HEK293 (cell line): ENCODE data around the gene MTRF1L.

Source experiments
- CTCF ChIA-PET: fragments of 350-600 bp; formaldehyde crosslinking; extraction: SDS; loops from one replicate; lab custom pipeline; 2021; ENCODE audit warnings: antibody characterized with exemption; lab: Yijun Ruan, JAX
- POLR2A ChIA-PET: fragments of 300-600 bp; formaldehyde crosslinking; extraction: SDS; loops from one replicate; lab custom pipeline; 2020; ENCODE audit warnings: antibody characterized with exemption, inconsistent platforms; lab: Yijun Ruan, JAX
- H3K27ac ChIP-seq: fragments of 200-500 bp; sonication (Bioruptor generic); 2 replicates; pipeline ENCODE4 v1.5.1; 2014; ENCODE audit warnings: low read depth, low read length, control low read depth, inconsistent platforms; ENCODE audit errors: extremely low read depth
- H3K36me3 ChIP-seq, 2 experiments: fragments of 200-500 bp in 1 of 2; sonication (Bioruptor generic) in 1 of 2; 1 replicate in 1 of 2; 2 replicates in 1 of 2; pipeline ENCODE4 v1.5.1; 2014 to 2017; ENCODE audit warnings: inconsistent platforms in 2 of 2, low read length in 2 of 2; ENCODE audit not compliant: control insufficient read depth in 2 of 2, insufficient read depth in 1 of 2
- H3K4me1 ChIP-seq: fragments of 200-500 bp; sonication (Bioruptor generic); 2 replicates; pipeline ENCODE4 v1.5.1; 2014; ENCODE audit warnings: mild to moderate bottlenecking, low read length, inconsistent platforms; ENCODE audit not compliant: control insufficient read depth, insufficient read depth
- H3K4me3 ChIP-seq: 2 replicates; pipeline ENCODE4 v1.5.1; 2011; ENCODE audit warnings: low read depth, mild to moderate bottlenecking, control low read depth, low read length, moderate library complexity
- H3K9me3 ChIP-seq: fragments of 200-500 bp; sonication (Bioruptor generic); 2 replicates; pipeline ENCODE4 v1.5.1; 2014; ENCODE audit warnings: low read depth, low read length, inconsistent platforms; ENCODE audit not compliant: control insufficient read depth, insufficient read depth
- HOXD13 ChIP-seq: sonication (generic); formaldehyde crosslinking; IDR thresholded peaks from 2 replicates; pipeline ENCODE4 v1.8.0; 2022; ENCODE audit warnings: missing genetic modification reagents, borderline replicate concordance
- KLF10 ChIP-seq: fragments of 450-650 bp; IDR thresholded peaks from 2 replicates; pipeline ENCODE4 v1.5.1; 2018; ENCODE audit warnings: missing biosample characterization, mild to moderate bottlenecking, missing genetic modification characterization
- KLF7 ChIP-seq: fragments of 450-650 bp; formaldehyde crosslinking; IDR thresholded peaks from 2 replicates; pipeline ENCODE4 v1.5.1; 2016; ENCODE audit warnings: missing biosample characterization, missing genetic modification characterization, borderline replicate concordance
- YY2 ChIP-seq: fragments of 450-650 bp; formaldehyde crosslinking; IDR thresholded peaks from 2 replicates; pipeline ENCODE4 v1.5.1; 2016; ENCODE audit warnings: missing biosample characterization, missing genetic modification characterization
- ZEB2 ChIP-seq: fragments of 450-650 bp; formaldehyde crosslinking; IDR thresholded peaks from 2 replicates; pipeline ENCODE4 v1.5.1; 2016; ENCODE audit warnings: missing biosample characterization, missing genetic modification characterization
- ZFP41 ChIP-seq: fragments of 450-650 bp; formaldehyde crosslinking; IDR thresholded peaks from 2 replicates; pipeline ENCODE4 v1.5.1; 2016; ENCODE audit warnings: missing biosample characterization, missing genetic modification characterization, borderline replicate concordance
- ZNF10 ChIP-seq: fragments of 450-650 bp; formaldehyde crosslinking; IDR thresholded peaks from 2 replicates; pipeline ENCODE4 v1.5.1; 2017; ENCODE audit warnings: missing biosample characterization, missing genetic modification characterization
- ZNF140 ChIP-seq: fragments of 450-650 bp; formaldehyde crosslinking; IDR thresholded peaks from 2 replicates; pipeline ENCODE4 v1.5.1; 2016; ENCODE audit warnings: missing biosample characterization, missing genetic modification characterization
- ZNF341 ChIP-seq: fragments of 450-650 bp; formaldehyde crosslinking; IDR thresholded peaks from 2 replicates; pipeline ENCODE4; 2016; ENCODE audit warnings: low read depth, missing biosample characterization, missing genetic modification characterization
- ZNF426 ChIP-seq: fragments of 450-650 bp; formaldehyde crosslinking; IDR thresholded peaks from 2 replicates; pipeline ENCODE4 v1.5.1; 2017; ENCODE audit warnings: missing biosample characterization, missing genetic modification characterization, mild to moderate bottlenecking, inconsistent platforms, moderate library complexity
- ZNF510 ChIP-seq: fragments of 450-650 bp; formaldehyde crosslinking; IDR thresholded peaks from 2 replicates; pipeline ENCODE4 v1.5.1; 2018; ENCODE audit warnings: mild to moderate bottlenecking, missing genetic modification characterization, missing biosample characterization; ENCODE audit not compliant: insufficient replicate concordance
- ZNF514 ChIP-seq: fragments of 450-650 bp; formaldehyde crosslinking; IDR thresholded peaks from 2 replicates; pipeline ENCODE4 v1.5.1; 2016; ENCODE audit warnings: missing biosample characterization, missing genetic modification characterization
- ZNF548 ChIP-seq: fragments of 450-650 bp; formaldehyde crosslinking; IDR thresholded peaks from 2 replicates; pipeline ENCODE4 v1.5.1; 2016; ENCODE audit warnings: missing biosample characterization, missing genetic modification characterization
- ZNF549 ChIP-seq: fragments of 450-650 bp; IDR thresholded peaks from 2 replicates; pipeline ENCODE4 v1.5.1; 2018; ENCODE audit warnings: missing biosample characterization, missing genetic modification characterization, mild to moderate bottlenecking, inconsistent platforms, moderate library complexity
- ZNF785 ChIP-seq: fragments of 450-650 bp; formaldehyde crosslinking; IDR thresholded peaks from 2 replicates; pipeline ENCODE4 v1.5.1; 2016; ENCODE audit warnings: missing biosample characterization, missing genetic modification characterization
- ZSCAN4 ChIP-seq: fragments of 450-650 bp; formaldehyde crosslinking; IDR thresholded peaks from 2 replicates; pipeline ENCODE4 v1.5.1; 2017; ENCODE audit warnings: missing biosample characterization, missing genetic modification characterization
- ZXDB ChIP-seq: fragments of 450-650 bp; formaldehyde crosslinking; IDR thresholded peaks from 2 replicates; pipeline ENCODE4 v1.5.1; 2016; ENCODE audit warnings: missing biosample characterization, missing genetic modification characterization
- TF ChIP-seq, protein P1 (sequence below): fragments of 450-650 bp; formaldehyde crosslinking; IDR thresholded peaks from 2 replicates; pipeline ENCODE4 v1.5.1; 2016; ENCODE audit warnings: missing biosample characterization, missing genetic modification characterization
- TF ChIP-seq, protein P2 (sequence below): fragments of 450-650 bp; formaldehyde crosslinking; IDR thresholded peaks from 2 replicates; pipeline ENCODE4 v1.5.0; 2017; ENCODE audit warnings: missing biosample characterization, missing genetic modification characterization, borderline replicate concordance
- TF ChIP-seq, protein P3 (sequence below): fragments of 450-650 bp; formaldehyde crosslinking; IDR thresholded peaks from 2 replicates; pipeline ENCODE4 v1.5.1; 2017; ENCODE audit warnings: missing biosample characterization, missing genetic modification characterization
- TF ChIP-seq, protein P4 (sequence below): fragments of 450-650 bp; formaldehyde crosslinking; IDR thresholded peaks from 2 replicates; pipeline ENCODE4 v1.5.1; 2017; ENCODE audit warnings: missing biosample characterization, missing genetic modification characterization

Gene MTRF1L

DNA sequence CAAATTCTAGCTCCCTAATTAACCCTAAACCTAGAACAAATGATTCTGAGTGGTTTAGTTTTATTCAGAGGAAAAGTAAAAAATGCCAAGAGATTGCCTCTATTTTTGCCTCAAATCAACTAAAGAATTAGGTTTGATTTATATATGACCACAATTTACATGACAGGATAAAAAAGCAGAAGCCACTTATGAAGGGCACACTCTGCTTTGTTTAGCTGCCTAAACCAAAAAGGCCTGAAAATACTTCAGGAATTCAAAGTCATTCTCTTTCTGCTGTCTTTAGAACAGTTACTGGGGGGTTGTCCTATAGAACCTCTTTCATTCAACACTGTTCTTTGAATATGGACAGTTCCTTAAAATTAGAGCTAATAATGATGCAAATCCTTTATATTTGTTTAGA lies 25.0 kb downstream of the MTRF1L start:
- no peak overlapping the region for H3K27ac ChIP-seq
- POLR2A ChIA-PET, result interaction anchor here (1.1 kb wide), 1 partner anchor 9 kb away, joined by 4 read pairs; no protein-coding TSS in a partner anchor
- TF ChIP-seq YY2 (tag by site-specific recombination), result no peak
- TF ChIP-seq, protein P1, sequence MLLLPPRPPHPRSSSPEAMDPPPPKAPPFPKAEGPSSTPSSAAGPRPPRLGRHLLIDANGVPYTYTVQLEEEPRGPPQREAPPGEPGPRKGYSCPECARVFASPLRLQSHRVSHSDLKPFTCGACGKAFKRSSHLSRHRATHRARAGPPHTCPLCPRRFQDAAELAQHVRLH (tag by site-specific recombination), result no peak
- H3K36me3 ChIP-seq, result peaks cover 38 to 85% of the 10 kb centered on the region in 2 experiments
- no peaks in the 10 kb centered on the region for H3K9me3 ChIP-seq
- no peak overlapping the region for H3K4me3 ChIP-seq
- H3K4me1 ChIP-seq, result peaks cover 4% of the 10 kb centered on the region; the same call in 1 of the 2 replicates
- CTCF ChIA-PET, result interaction anchor here (1.2 to 2.1 kb wide), 3 partner anchors 22 to 47 kb away, joined by 3 to 8 read pairs (median 5); no protein-coding TSS in a partner anchor

DNA sequence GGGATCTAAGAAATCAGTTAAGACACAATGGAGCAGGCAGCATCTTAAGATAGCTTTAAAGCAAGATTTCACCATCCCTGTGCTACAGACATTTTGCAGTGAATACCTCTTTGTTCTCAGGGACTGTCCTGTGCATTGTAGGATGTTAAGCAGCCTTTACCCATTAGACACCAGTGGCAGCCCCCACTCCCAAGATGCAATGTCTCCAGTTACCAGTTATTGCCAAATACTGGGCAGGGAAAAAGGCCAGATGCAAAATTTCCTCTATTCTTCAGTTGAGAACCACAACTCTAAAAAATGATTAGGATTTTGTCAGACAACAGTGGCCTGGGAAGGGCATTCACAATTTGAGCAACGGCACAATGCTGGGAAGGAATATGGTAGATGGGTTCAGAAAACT lies 25.8 kb downstream of the MTRF1L start:
- ChIA-PET CTCF (interaction anchor here (1.2 to 2.1 kb wide), 2 partner anchors 23 to 48 kb away, joined by 3 to 8 read pairs; no protein-coding TSS in a partner anchor), POLR2A (no interaction called here)

More for the DNA sequence above, 25.8 kb downstream of the MTRF1L start:
- TF ChIP-seq ZNF140 (tag by site-specific recombination), result no peak
- no peak for TF ChIP-seq ZNF510
- no peak for TF ChIP-seq ZNF341 (tag by site-specific recombination)
- TF ChIP-seq ZNF10 (tag by site-specific recombination), result no peak
- TF ChIP-seq ZNF785, result no peak
- no peak for TF ChIP-seq ZNF548 (tag by site-specific recombination)
- TF ChIP-seq, protein P2, sequence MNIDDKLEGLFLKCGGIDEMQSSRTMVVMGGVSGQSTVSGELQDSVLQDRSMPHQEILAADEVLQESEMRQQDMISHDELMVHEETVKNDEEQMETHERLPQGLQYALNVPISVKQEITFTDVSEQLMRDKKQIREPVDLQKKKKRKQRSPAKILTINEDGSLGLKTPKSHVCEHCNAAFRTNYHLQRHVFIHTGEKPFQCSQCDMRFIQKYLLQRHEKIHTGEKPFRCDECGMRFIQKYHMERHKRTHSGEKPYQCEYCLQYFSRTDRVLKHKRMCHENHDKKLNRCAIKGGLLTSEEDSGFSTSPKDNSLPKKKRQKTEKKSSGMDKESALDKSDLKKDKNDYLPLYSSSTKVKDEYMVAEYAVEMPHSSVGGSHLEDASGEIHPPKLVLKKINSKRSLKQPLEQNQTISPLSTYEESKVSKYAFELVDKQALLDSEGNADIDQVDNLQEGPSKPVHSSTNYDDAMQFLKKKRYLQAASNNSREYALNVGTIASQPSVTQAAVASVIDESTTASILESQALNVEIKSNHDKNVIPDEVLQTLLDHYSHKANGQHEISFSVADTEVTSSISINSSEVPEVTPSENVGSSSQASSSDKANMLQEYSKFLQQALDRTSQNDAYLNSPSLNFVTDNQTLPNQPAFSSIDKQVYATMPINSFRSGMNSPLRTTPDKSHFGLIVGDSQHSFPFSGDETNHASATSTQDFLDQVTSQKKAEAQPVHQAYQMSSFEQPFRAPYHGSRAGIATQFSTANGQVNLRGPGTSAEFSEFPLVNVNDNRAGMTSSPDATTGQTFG (tag by site-specific recombination), result no peak
- TF ChIP-seq ZFP41 (tag by site-specific recombination), result no peak
- TF ChIP-seq, protein P3, sequence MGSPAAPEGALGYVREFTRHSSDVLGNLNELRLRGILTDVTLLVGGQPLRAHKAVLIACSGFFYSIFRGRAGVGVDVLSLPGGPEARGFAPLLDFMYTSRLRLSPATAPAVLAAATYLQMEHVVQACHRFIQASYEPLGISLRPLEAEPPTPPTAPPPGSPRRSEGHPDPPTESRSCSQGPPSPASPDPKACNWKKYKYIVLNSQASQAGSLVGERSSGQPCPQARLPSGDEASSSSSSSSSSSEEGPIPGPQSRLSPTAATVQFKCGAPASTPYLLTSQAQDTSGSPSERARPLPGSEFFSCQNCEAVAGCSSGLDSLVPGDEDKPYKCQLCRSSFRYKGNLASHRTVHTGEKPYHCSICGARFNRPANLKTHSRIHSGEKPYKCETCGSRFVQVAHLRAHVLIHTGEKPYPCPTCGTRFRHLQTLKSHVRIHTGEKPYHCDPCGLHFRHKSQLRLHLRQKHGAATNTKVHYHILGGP (tag by site-specific recombination), result no peak
- no peak for TF ChIP-seq ZSCAN4
- no peak for TF ChIP-seq ZNF549
- no peak for TF ChIP-seq ZEB2 (tag by site-specific recombination)
- no peak for TF ChIP-seq HOXD13 (CRISPR knock-in tag)
- TF ChIP-seq, protein P4, sequence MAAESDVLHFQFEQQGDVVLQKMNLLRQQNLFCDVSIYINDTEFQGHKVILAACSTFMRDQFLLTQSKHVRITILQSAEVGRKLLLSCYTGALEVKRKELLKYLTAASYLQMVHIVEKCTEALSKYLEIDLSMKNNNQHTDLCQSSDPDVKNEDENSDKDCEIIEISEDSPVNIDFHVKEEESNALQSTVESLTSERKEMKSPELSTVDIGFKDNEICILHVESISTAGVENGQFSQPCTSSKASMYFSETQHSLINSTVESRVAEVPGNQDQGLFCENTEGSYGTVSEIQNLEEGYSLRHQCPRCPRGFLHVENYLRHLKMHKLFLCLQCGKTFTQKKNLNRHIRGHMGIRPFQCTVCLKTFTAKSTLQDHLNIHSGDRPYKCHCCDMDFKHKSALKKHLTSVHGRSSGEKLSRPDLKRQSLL (tag by site-specific recombination), result no peak
- TF ChIP-seq ZNF426 (tag by site-specific recombination), result no peak
- no peak for TF ChIP-seq ZNF514 (tag by site-specific recombination)
- TF ChIP-seq ZXDB (tag by site-specific recombination), result no peak
- TF ChIP-seq KLF7 (tag by site-specific recombination), result no peak
- no peak for TF ChIP-seq KLF10
- Histone ChIP-seq H3K9me3 (no peaks in the 10 kb centered on the region), H3K4me1 (peaks cover 4% of the 10 kb centered on the region; the same call in 1 of the 2 replicates), H3K36me3 (peaks cover 46 to 93% of the 10 kb centered on the region in 2 experiments), H3K4me3 (no peak overlapping the region), H3K27ac (no peak overlapping the region)
